ENCODE data around the gene SOCS3.

DNA sequence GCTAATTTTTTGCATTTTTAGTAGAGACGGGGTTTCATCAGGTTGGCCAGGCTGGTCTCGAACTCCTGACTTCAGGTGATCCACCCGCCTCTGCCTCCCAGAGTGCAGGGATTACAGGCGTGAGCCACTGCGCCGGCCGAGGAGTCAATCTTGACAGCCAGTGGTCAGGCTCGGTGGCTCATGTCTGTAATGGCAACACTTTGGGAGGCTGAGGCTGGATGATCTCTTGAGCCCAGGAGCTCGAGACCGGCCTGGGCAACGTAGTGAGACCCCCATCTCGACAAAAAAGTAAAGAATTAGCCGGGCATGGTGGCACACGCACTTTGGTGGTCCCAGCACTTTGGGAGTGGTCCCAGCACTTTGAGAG is 18.0 kb upstream of the SOCS3 start:
- TF ChIP-seq, protein P1, sequence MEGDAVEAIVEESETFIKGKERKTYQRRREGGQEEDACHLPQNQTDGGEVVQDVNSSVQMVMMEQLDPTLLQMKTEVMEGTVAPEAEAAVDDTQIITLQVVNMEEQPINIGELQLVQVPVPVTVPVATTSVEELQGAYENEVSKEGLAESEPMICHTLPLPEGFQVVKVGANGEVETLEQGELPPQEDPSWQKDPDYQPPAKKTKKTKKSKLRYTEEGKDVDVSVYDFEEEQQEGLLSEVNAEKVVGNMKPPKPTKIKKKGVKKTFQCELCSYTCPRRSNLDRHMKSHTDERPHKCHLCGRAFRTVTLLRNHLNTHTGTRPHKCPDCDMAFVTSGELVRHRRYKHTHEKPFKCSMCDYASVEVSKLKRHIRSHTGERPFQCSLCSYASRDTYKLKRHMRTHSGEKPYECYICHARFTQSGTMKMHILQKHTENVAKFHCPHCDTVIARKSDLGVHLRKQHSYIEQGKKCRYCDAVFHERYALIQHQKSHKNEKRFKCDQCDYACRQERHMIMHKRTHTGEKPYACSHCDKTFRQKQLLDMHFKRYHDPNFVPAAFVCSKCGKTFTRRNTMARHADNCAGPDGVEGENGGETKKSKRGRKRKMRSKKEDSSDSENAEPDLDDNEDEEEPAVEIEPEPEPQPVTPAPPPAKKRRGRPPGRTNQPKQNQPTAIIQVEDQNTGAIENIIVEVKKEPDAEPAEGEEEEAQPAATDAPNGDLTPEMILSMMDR (IDR thresholded peaks at IDR 0.05), result no peak
- TF ChIP-seq POLR2A (IDR thresholded peaks at IDR 0.05), result no peak
